ENCODE data around the gene GALNT6.

GRCh38 chr12:51370667-51371066 is 20.5 kb downstream of the GALNT6 start:
- TF ChIP-seq ZKSCAN8 (CRISPR knock-in tag; IDR thresholded peaks at IDR 0.05) (no peak), CTCF (IDR thresholded peaks at IDR 0.05 in 2 of 3, conservative IDR thresholded peaks at IDR 0.05 in 1 of 3; ENCODE audit: insufficient read depth in 2 of 3, low read depth in 1 of 3, low read length in 3 of 3) (no peak), ZNF717 (CRISPR knock-in tag; IDR thresholded peaks at IDR 0.05) (no peak), KLF10 (CRISPR knock-in tag; IDR thresholded peaks at IDR 0.05) (no peak), ZNF778 (CRISPR knock-in tag; IDR thresholded peaks at IDR 0.05) (no peak), SETDB1 (IDR thresholded peaks at IDR 0.05; ENCODE audit: low read length) (no peak), TAF1 (IDR thresholded peaks at IDR 0.05; ENCODE audit: control insufficient read depth, extremely low read depth, insufficient read depth, low read length, severe bottlenecking) (no peak), CREB5 (CRISPR knock-in tag; IDR thresholded peaks at IDR 0.05) (no peak)
